GM12801 (cell line): Measurements from ENCODE around the gene CLRN2.

Source experiments
- TF ChIP-seq, protein P1 (sequence below): IDR thresholded peaks from one replicate; pipeline ENCODE4 v1.5.1; 2011; ENCODE audit warnings: control low read depth; ENCODE audit not compliant: insufficient read length; ENCODE audit errors: extremely low read depth

CLRN2 gene

DNA sequence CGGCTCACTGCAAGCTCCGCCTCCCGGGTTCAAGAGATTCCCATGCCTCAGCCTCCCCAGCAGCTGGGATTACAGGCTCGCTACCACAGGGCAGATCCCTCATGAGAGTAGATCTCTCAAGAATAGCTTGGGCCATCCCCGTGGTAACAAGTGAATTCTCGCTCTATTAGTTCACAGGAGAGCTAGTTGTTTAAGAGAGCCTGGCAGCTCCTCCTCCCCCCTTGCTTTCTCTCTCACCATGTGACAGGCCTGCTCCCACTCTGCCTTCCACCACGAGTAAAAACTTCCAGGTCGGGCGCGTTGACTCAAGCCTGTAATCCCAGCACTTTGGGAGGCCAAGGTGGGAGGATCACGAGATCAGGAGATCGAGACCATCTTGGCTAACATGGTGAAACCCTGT lies 31.7 kb downstream of the CLRN2 start:
- TF ChIP-seq, protein P1, sequence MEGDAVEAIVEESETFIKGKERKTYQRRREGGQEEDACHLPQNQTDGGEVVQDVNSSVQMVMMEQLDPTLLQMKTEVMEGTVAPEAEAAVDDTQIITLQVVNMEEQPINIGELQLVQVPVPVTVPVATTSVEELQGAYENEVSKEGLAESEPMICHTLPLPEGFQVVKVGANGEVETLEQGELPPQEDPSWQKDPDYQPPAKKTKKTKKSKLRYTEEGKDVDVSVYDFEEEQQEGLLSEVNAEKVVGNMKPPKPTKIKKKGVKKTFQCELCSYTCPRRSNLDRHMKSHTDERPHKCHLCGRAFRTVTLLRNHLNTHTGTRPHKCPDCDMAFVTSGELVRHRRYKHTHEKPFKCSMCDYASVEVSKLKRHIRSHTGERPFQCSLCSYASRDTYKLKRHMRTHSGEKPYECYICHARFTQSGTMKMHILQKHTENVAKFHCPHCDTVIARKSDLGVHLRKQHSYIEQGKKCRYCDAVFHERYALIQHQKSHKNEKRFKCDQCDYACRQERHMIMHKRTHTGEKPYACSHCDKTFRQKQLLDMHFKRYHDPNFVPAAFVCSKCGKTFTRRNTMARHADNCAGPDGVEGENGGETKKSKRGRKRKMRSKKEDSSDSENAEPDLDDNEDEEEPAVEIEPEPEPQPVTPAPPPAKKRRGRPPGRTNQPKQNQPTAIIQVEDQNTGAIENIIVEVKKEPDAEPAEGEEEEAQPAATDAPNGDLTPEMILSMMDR = no peak

- TF ChIP-seq, protein P1 = no peak
These were observed 35.6 kb downstream of the CLRN2 start for GRCh38 chr4:17550549-17550948.

- TF ChIP-seq, protein P1 = no peak
These were observed 37.5 kb downstream of the CLRN2 start for GRCh38 chr4:17552427-17552826.

- TF ChIP-seq, protein P1 = no peak
These were observed 39.6 kb downstream of the CLRN2 start for GRCh38 chr4:17554568-17554967.

DNA sequence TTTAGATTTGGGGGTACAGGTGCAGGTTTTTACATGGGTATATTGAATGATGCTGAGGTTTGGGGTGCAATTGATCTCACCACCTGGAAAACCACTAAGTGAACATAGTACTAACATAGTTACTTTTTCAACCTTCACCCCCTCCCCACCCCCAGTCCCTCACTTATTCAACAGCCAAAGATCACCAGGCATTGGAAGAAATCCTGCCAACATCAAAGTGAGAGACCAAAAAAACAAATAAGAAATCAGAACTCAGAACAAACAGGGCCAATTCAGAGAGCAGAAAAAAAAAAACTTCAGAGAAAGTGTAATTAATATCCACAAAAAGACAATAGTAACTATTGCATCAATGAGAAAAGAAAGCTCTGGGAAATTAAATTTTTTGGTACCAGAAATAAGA lies 41.5 kb downstream of the CLRN2 start:
- TF ChIP-seq, protein P1 = no peak

GRCh38 chr4:17557880-17558279 lies 42.9 kb downstream of the CLRN2 start:
- TF ChIP-seq, protein P1 = no peak

- TF ChIP-seq, protein P1 = no peak
These were observed 44.2 kb downstream of the CLRN2 start for GRCh38 chr4:17558941-17559708.
